Measurements from ENCODE around the gene PHYKPL. TPM values are rescaled to one million over a fixed set of nuclear protein-coding genes. Genes with fewer than 3 reads are reported as not detected.

PHYKPL gene
- polyA plus RNA-seq, 1 experiment = 48.5 TPM

- CTCF ChIA-PET = interaction anchor here (0.9 kb wide), 1 partner anchor 130 kb away, joined by 3 read pairs; no protein-coding TSS in a partner anchor
- peak overlapping the region; percentile 58 for H3K4me3 ChIP-seq (ENCODE audit: low read depth, low read length)
- no peaks in the 10 kb centered on the region for H3K27me3 ChIP-seq (ENCODE audit: control insufficient read depth, insufficient read depth, low read length)
- peaks cover 31% of the 10 kb centered on the region for H3K36me3 ChIP-seq (ENCODE audit: control insufficient read depth, insufficient read depth, low read length)
- no peak for TF ChIP-seq CTCF (IDR thresholded peaks at IDR 0.05; ENCODE audit: insufficient read depth, low read depth, low read length)
- no peak for DNase-seq (ENCODE audit: low read depth)
- POLR2A ChIA-PET = no interaction called here
Measured at GRCh38 chr5:178206166-178207101, 26.2 kb downstream of the PHYKPL start.

GRCh38 chr5:178205749-178206047, 26.9 kb downstream of the PHYKPL start:
- H3K4me3 ChIP-seq (ENCODE audit: low read depth, low read length) = peak overlapping the region; percentile 58
- H3K36me3 ChIP-seq (ENCODE audit: control insufficient read depth, insufficient read depth, low read length) = peaks cover 26% of the 10 kb centered on the region
- CTCF ChIA-PET = interaction anchor here (0.9 kb wide), 1 partner anchor 129 kb away, joined by 3 read pairs; no protein-coding TSS in a partner anchor
- no peaks in the 10 kb centered on the region for H3K27me3 ChIP-seq (ENCODE audit: control insufficient read depth, insufficient read depth, low read length)
- POLR2A ChIA-PET = no interaction called here
- TF ChIP-seq CTCF (IDR thresholded peaks at IDR 0.05; ENCODE audit: insufficient read depth, low read depth, low read length) = no peak
- no peak for DNase-seq (ENCODE audit: low read depth)

GRCh38 chr5:178204935-178205748, 27.5 kb downstream of the PHYKPL start:
- peak overlapping the region; percentile 58 for H3K4me3 ChIP-seq (ENCODE audit: low read depth, low read length)
- TF ChIP-seq CTCF (IDR thresholded peaks at IDR 0.05; ENCODE audit: insufficient read depth, low read depth, low read length) = no peak
- no peak for DNase-seq (ENCODE audit: low read depth)
- CTCF ChIA-PET = interaction anchor here (0.9 to 1.2 kb wide), 3 partner anchors 30 to 129 kb away, joined by 3 to 5 read pairs (median 4); no protein-coding TSS in a partner anchor
- POLR2A ChIA-PET = interaction anchor here (1.1 kb wide), 1 partner anchor 51 kb away, joined by 3 read pairs; the partner anchor contains the start of gene NHP2
- peaks cover 22% of the 10 kb centered on the region for H3K36me3 ChIP-seq (ENCODE audit: control insufficient read depth, insufficient read depth, low read length)
- no peaks in the 10 kb centered on the region for H3K27me3 ChIP-seq (ENCODE audit: control insufficient read depth, insufficient read depth, low read length)

- ChIA-PET POLR2A (interaction anchor here (1.1 kb wide), 1 partner anchor 51 kb away, joined by 3 read pairs; the partner anchor contains the start of gene NHP2), CTCF (interaction anchor here (1.1 to 1.2 kb wide), 3 partner anchors 9 to 127 kb away, joined by 3 to 5 read pairs (median 4); no protein-coding TSS in a partner anchor)
Measured at GRCh38 chr5:178204182-178204934, 28.2 kb downstream of the PHYKPL start, which contains the start of gene HNRNPAB. Gene HNRNPAB, plus strand, starts transcription at chr5:178204533. Its CDS starts 305 bp downstream, at chr5:178204838.

More at GRCh38 chr5:178204182-178204934, 28.2 kb downstream of the PHYKPL start, which contains the start of gene HNRNPAB:
- TF ChIP-seq CTCF (IDR thresholded peaks at IDR 0.05; ENCODE audit: insufficient read depth, low read depth, low read length) = 0 out of 2 replicates have a peak, but pooled peaks have one; percentile 2
- Histone ChIP-seq H3K36me3 (ENCODE audit: control insufficient read depth, insufficient read depth, low read length) (peaks cover 14% of the 10 kb centered on the region), H3K27me3 (ENCODE audit: control insufficient read depth, insufficient read depth, low read length) (no peaks in the 10 kb centered on the region), H3K4me3 (ENCODE audit: low read depth, low read length) (peak within 1 kb of the TSS; percentile 58)
- DNase-seq (ENCODE audit: low read depth) = peak; percentile 48
